Cerebellar nuclear complex (tissue), 1 donor: ENCODE measurements around the gene ZCCHC7.
"Not testable (repeated sequence)": the region's sequence is repeated elsewhere in the genome, so short reads cannot be mapped to it uniquely, and the experiment has no call there.

Experiments used
- DNase-seq, 2 experiments: peaks; one replicate each; lab custom pipeline; 2025; lab: John Stamatoyannopoulos, UW

ZCCHC7 gene

DNA sequence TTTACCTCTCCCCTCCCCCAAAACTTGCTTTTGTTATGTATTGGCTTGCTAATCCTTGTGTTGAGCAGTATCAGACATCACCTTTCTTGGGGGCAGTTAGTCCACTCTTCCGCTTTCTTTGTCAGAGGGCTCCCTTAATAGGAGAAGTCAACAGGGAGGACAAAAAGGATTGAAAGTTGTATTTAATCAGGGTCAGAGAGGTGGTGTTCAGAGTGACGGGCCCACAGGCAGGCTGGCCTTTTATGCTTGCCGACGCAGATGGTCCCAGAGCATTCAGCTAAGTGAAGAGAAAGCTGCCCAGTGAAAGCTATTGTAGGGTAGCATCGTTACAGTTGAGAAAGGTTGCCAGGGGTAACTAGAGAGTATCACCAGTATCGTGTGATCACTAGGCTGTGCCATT, 131.1 kb downstream of the ZCCHC7 start:
- no peak for DNase-seq

GRCh38 chr9:37253377-37253937, 133.1 kb downstream of the ZCCHC7 start:
- no peak for DNase-seq

DNA sequence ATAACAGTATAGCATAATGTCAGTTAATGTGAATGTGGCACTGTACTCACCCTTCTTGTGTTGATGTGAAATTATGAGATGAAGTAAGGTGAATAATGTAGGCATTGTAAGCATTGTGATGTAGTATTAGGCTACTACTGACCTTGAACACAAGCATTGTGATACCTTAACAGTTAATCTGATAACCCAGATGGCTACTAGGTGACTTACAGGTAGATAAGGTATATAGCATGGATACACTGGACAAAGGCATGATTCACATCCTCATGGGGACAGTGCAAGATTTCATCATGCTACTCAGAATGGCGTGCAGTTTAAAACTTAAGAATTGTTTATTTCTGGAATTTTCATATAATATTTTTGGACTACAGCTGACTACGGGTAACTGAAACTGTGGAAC, 134.8 kb downstream of the ZCCHC7 start:
- DNase-seq, result no peak

DNA sequence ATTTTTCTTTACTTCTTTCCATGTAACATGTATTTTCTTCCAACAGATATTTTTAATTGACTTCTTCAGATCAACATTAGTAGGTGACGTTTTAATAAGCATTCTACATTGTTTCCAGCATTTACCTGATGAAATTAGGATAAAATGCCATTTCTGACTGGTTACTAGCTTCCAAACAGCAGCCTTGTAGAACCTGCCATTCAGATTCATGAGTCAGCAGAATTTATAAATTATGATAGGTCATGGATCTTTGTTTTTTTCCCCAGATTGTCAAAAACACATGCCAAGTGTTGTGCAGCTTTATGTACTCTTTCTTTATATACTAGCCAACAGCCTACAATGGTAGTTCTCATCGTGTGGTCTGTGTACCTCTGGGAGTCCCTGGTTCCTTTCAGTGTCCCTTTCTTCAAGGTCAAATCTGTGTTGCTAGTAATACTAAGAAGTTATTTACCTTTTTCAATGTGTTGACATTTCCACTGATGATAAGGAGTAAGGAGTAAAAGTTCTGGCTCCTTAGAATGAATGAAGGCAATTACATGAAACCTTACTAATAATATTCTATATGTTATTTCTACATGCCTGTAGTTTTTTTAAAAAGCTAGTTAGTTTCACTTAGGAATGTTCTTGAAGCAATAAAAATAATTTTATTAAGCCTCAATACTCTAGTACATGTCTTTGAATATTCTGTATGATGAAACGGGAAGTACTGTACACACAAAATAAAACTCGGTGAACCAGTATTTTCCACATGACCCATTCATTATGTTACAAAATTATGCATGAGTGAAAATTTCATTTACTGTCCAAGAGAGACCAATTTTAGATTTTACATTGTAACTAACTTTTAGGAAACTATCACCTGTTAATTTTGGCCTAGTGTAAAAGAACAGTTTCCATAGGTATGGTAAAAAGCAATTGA, 135.8 kb downstream of the ZCCHC7 start:
- DNase-seq, result no peak

- no peak for DNase-seq
Observed at GRCh38 chr9:37259951-37260350, 139.6 kb downstream of the ZCCHC7 start.

DNA sequence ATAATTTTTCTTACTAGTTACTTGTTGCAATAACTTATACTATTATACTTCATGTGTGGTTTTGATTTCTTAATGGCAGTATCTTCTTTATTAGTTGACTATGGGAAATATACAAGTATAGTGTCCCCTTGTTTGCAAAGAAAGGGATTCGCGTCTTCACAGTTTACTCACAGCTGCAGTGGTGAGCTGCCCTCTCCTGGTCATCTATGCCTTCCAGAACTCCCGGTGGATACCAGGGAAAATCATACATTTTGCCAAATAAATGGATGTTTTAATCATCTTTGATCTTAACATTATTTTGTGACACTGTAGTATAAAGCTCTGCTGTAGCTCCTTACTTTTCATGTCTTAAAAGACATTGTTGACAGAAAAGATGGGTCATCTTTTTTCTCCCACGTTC, 142.0 kb downstream of the ZCCHC7 start:
- no peak for DNase-seq

DNA sequence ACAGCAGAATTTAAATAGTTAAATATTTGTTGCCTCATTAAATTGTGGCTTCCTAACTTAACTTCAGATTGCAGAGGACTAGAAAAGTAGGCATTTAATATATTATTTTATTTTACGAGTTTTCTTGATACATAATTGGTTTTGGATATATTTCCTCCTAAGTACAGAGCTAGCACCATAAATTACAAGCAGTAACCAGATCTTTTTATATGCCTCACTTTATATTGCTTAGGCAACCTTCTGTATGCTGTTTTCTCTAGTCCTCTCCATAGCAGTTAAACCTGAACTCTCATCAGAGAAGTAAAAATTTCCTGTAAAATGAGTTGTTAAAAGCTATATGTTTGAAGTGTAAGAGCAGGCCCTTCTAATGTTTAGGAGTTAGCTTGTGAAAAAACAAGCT, 144.2 kb downstream of the ZCCHC7 start:
- DNase-seq, result no peak

DNA sequence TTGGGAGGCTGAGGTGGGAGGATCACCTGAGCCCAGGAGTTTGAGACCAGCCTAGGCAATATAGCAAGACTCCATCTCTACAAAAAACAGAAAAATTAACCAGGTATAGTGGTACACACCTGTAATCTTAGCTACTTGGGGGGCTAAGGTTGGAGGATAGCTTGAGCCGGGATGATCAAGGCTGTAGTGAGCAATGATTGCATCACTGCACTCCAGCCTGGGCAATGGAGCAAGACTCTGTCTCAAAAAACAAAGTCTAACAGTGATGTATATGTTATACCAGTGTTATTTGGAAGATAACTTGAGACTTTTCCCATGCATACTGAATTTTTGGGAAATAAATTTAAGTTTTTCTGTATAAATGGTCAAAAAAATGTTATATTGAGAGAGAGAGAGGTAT, 146.3 kb downstream of the ZCCHC7 start:
- DNase-seq, result no peak

- no peak for DNase-seq
Observed at GRCh38 chr9:37269221-37269620, 148.8 kb downstream of the ZCCHC7 start.

DNA sequence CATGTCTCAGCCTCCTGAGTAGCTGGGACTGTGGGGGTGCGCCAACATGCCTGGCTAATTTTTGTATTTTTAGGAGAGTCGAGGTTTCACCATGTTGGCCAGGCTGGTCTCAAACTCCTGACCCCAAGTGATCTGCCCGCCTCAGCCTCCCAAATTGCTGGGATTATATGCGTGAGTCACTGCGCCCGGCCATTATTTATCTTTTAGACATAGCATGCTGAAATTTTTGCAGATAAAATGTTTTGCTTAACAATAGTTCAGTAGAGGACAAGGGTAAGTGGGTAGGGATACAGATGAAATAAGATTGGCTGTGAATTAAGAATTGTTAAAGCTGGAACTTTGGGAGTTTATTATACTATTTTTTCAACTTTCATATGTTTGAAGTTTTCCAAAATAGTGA, 151.3 kb downstream of the ZCCHC7 start:
- no peak for DNase-seq

DNA sequence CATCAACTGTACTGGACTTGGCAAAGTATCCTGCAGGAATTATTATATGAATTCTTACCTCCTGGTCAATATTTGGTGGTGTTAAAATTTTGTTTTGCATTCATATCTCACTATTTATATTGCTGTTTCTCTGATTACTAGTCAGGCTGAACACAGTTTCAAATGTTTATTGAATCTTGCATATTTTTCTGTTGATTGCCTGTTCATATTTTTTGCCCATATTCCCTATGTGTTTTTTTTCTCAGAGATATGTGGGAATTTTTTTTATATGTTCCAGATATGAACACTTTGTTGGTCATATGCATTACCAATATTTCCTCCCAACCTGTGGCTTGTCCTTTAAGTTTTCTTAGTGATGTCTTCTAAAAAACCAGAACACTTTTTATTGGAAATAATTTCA, 153.2 kb downstream of the ZCCHC7 start:
- DNase-seq, result no peak

GRCh38 chr9:37281541-37281940, 161.2 kb downstream of the ZCCHC7 start:
- no peak for DNase-seq

DNA sequence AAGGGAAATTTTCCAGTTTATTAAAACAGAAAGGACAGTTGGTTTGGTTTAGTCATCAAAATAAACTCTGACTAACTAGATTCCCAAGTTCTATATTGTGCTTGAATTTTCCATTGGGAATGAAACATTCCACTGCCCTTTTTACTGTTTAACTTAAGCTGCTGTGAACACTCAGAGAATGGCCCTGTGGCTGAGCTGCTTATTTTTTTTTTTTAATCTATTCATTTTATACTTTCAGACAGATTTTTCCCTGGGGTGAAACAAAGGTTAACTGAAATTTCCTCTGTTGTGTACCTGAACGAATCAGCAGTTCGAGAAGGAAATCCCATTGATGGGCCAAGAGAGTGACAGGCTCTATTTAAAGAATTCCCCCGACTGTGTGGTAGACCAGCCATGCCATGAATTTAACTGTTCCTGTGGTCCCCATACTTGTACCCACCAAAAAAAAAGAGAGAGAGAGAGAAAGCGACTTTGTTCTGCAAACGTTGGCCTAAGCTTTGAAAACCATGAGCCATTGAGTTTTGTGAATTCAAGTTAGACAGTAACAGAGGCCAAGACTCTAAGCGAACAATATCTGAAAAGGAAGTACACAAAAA, 163.5 kb downstream of the ZCCHC7 start:
- DNase-seq, result no peak

GRCh38 chr9:37284636-37285035, 164.3 kb downstream of the ZCCHC7 start:
- no peak for DNase-seq

GRCh38 chr9:37286530-37287175, 166.3 kb downstream of the ZCCHC7 start:
- DNase-seq, result no peak

DNA sequence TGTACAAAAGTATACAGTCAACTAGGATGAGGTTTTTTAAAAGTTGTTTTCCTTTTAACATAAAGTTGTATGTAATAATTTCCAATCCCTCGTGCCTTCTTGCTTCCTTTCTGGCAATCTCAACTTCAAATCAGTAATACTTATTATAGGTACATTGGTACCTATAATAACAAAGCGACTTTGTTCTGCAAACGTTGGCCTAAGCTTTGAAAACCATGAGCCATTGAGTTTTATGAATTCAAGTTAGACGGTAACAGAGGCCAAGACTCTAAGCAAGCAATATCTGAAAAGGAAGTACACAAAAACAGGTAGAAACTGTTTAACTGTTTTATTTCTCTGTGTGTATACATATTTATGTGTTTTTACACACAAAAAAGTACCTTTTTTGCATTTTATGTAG, 166.9 kb downstream of the ZCCHC7 start:
- DNase-seq, result no peak

DNA sequence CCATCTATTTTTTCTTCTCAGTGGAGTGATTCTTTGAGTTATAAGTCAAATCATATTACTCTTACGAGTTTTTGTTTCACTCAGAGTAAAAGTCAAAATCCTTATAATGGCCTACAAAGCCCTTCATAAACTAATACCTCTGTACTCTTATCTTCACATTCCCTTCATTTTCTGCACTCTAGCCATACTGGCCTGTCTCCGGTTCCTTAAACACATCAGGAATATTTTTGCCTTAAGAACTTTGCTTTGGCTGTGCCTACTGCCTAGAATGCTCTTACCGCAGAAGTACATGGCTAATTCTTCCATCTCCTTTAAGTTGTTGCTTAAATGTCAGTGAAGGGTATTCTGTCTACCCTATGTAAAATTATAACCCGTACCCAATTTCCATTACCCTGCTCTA, 169.3 kb downstream of the ZCCHC7 start:
- DNase-seq, result no peak

DNA sequence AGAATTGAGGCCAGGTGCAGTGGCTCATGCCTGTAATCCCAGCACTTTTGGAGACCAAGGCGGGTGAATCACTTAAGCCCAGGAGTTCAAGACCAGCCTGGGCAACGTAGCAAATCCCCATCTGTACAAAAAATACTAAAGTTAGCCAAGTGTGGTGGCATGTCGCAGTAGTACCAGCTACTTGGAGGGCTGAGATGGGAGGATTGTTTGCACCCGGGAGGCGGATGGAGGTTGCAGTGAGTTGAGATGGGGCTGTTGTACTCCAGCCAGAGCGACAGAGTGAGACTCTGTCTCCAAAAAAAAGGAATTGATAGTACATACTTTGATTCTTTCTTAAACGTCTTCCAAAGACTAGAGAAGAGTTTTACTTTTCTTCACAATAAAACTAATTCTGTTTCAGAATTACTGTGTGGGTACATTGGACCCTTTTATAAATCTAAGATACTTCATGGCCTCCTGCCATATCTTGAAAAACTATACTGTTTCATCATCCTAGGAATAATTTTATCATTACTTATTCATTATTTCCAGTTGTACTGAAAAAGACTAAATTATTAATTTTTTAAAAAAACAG, 170.1 kb downstream of the ZCCHC7 start:
- no peak for DNase-seq

DNA sequence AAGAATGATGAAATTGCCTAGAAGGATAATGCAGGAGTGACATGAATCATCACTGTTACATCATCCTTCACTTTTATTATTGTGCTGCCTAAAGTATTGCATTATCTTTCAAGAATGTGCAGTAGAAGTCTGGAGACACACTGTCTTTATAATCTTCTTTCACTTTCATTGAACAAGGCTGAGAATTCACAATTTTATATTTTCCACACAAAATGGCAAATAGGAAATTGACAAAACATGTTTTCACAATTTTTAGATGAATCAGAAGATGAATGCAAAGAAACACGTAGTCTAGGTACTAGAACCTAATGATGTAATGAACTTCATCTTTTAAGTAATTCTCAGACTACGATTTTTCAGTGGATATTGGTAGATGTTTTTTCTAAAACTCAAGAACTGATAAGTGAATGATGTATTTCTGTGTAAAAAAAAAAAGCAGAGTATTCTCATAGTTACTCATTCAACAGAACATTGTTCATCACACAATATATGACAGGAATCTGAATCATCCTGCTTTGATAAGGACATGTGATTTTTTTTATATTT, 170.6 kb downstream of the ZCCHC7 start:
- DNase-seq, result no peak

GRCh38 chr9:37291612-37292238, 171.4 kb downstream of the ZCCHC7 start:
- not testable (repeated sequence) for DNase-seq

DNA sequence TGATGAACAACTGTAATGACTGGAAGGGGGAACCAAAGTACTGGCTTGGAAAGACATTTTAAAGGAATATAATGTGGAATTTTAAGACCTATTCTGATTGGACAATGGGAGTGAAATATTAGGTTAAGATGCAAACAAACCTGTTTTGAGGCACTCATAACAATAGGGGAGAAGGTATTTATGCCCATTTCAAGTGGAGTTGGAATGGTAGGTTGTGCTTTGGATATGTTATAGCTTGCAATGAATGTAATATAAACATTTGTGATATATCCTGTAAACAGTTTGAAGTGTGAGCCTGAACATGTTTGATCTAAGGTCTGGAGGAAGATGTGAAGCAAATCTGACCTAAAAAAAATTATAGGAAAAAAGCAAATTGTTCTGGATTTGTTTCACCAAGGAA, 172.5 kb downstream of the ZCCHC7 start:
- DNase-seq, result no peak
